H1 (cell line): ENCODE data around the gene MEGF11. TPM values are rescaled to one million over a fixed set of nuclear protein-coding genes. Genes with fewer than 3 reads are reported as not detected.

Experiments
- CTCF ChIA-PET: fragments of 300-600 bp; sonication (Branson Sonifier 250); formaldehyde crosslinking; loops from one replicate; lab custom pipeline; 2021; ENCODE audit not compliant: partially characterized antibody; lab: Charles Lee
- POLR2A ChIA-PET: fragments of 300-600 bp; sonication (Branson Sonifier 250); formaldehyde crosslinking; loops from one replicate; lab custom pipeline; 2021; ENCODE audit warnings: inconsistent platforms; ENCODE audit not compliant: partially characterized antibody; lab: Charles Lee
- DNase-seq, 2 experiments: peaks; one replicate each; pipeline versions ENCODE4 v3.0.0 to v3.0.0-alpha.2; 2010 to 2022; ENCODE audit warnings: low spot score in 2 of 2, low read depth in 1 of 2, mixed read lengths in 1 of 2
- FAIRE-seq: peaks from 2 replicates; lab custom pipeline; 2011; peaks lifted over from hg19 to GRCh38; lab: Jason Lieb, UNC
- H2AFZ ChIP-seq: 2 replicates; pipeline ENCODE4 v1.8.1; 2012; ENCODE audit warnings: low read length, inconsistent platforms
- H2AK5ac ChIP-seq: 2 replicates; pipeline ENCODE4 v1.6.1; 2013; ENCODE audit warnings: low read depth, low read length
- H2BK120ac ChIP-seq: replicated peaks from 2 replicates; pipeline ENCODE3; 2013; ENCODE audit warnings: low read depth, low read length, inconsistent platforms
- H2BK12ac ChIP-seq: 2 replicates; pipeline ENCODE4 v1.6.1; 2013; ENCODE audit warnings: low read depth, low read length
- H2BK15ac ChIP-seq: 2 replicates; pipeline ENCODE4 v1.6.1; 2013; ENCODE audit warnings: low read length
- H2BK20ac ChIP-seq: 2 replicates; pipeline ENCODE4 v1.6.1; 2013; ENCODE audit warnings: low read length
- H2BK5ac ChIP-seq: 2 replicates; pipeline ENCODE4 v1.6.1; 2013; ENCODE audit warnings: low read depth, low read length
- H3K14ac ChIP-seq: 2 replicates; pipeline ENCODE4 v1.6.1; 2013; ENCODE audit warnings: inconsistent platforms; ENCODE audit not compliant: insufficient read length
- H3K18ac ChIP-seq: 2 replicates; pipeline ENCODE4 v1.6.1; 2013; ENCODE audit warnings: low read length; ENCODE audit errors: extremely low read depth
- H3K23ac ChIP-seq: 2 replicates; pipeline ENCODE4 v1.6.1; 2013; ENCODE audit warnings: inconsistent platforms; ENCODE audit not compliant: insufficient read length
- H3K23me2 ChIP-seq: 2 replicates; pipeline ENCODE4 v1.6.1; 2013; ENCODE audit warnings: low read depth, low read length
- H3K27ac ChIP-seq: 2 replicates; pipeline ENCODE4 v1.6.1; 2011; ENCODE audit warnings: low read depth, low read length, inconsistent platforms
- H3K27me3 ChIP-seq, 4 experiments: replicated peaks in 1 of 4; 1 replicate in 1 of 4; 2 replicates in 3 of 4; pipeline versions ENCODE4 v1.6.1 to v1.8.1; 2011 to 2013; ENCODE audit warnings: low read length in 3 of 4, mild to moderate bottlenecking in 3 of 4, inconsistent platforms in 2 of 4, mixed read lengths in 2 of 4, moderate library complexity in 1 of 4; ENCODE audit not compliant: control insufficient read depth in 3 of 4, insufficient read depth in 3 of 4; ENCODE audit errors: extremely low read depth in 1 of 4
- H3K36me3 ChIP-seq, 4 experiments: 2 replicates each; pipeline versions ENCODE4 v1.6.1 to v1.8.1; 2011 to 2013; ENCODE audit warnings: mild to moderate bottlenecking in 4 of 4, low read length in 3 of 4, moderate library complexity in 2 of 4, control low read depth in 1 of 4, inconsistent platforms in 1 of 4; ENCODE audit not compliant: insufficient read depth in 4 of 4, control insufficient read depth in 2 of 4
- H3K4ac ChIP-seq: replicated peaks from 2 replicates; pipeline ENCODE3; 2013; ENCODE audit warnings: low read length, low read depth, mixed read lengths, inconsistent platforms; ENCODE audit not compliant: insufficient read length
- H3K4me1 ChIP-seq, 4 experiments: replicated peaks in 1 of 4; 1 replicate in 1 of 4; 2 replicates in 3 of 4; pipeline versions ENCODE4 v1.6.1 to v1.8.1; 2011 to 2013; ENCODE audit warnings: low read length in 3 of 4, inconsistent platforms in 2 of 4, mixed read lengths in 1 of 4; ENCODE audit not compliant: insufficient read depth in 4 of 4, control insufficient read depth in 3 of 4
- H3K4me2 ChIP-seq, 2 experiments: 2 replicates each; pipeline versions ENCODE4 v1.6.1 to v1.8.1; 2011 to 2013; ENCODE audit warnings: low read depth in 2 of 2, low read length in 2 of 2, control low read depth in 1 of 2, inconsistent platforms in 1 of 2, mild to moderate bottlenecking in 1 of 2; ENCODE audit not compliant: insufficient read depth in 1 of 2
- H3K4me3 ChIP-seq, 4 experiments: fragments of 200-600, 300-600 bp in 1 of 4; sonication (generic), shearing (Covaris generic), sonication (Bioruptor Twin) in 1 of 4; 2 replicates each; pipeline versions ENCODE4 v1.5.1 to v1.8.1; 2011 to 2016; ENCODE audit warnings: low read length in 4 of 4, low read depth in 3 of 4, control low read depth in 2 of 4, inconsistent platforms in 2 of 4, mild to moderate bottlenecking in 2 of 4, mixed read lengths in 1 of 4, moderate library complexity in 1 of 4; ENCODE audit not compliant: insufficient read depth in 2 of 4; ENCODE audit errors: extremely low read depth in 1 of 4
- H3K56ac ChIP-seq: replicated peaks from 2 replicates; pipeline ENCODE3; 2013; ENCODE audit warnings: low read depth, mild to moderate bottlenecking, mixed read lengths, low read length, inconsistent platforms; ENCODE audit not compliant: insufficient read length
- H3K79me1 ChIP-seq: 2 replicates; pipeline ENCODE4 v1.6.1; 2013; ENCODE audit warnings: low read depth, low read length, control low read depth
- H3K79me2 ChIP-seq, 2 experiments: 2 replicates each; pipeline versions ENCODE4 v1.6.1 to v1.8.1; 2012 to 2013; ENCODE audit warnings: low read length in 2 of 2, mild to moderate bottlenecking in 2 of 2, inconsistent platforms in 1 of 2; ENCODE audit not compliant: insufficient read depth in 2 of 2, control insufficient read depth in 1 of 2
- H3K9ac ChIP-seq, 4 experiments: replicated peaks in 1 of 4; 1 replicate in 1 of 4; 2 replicates in 3 of 4; pipeline versions ENCODE4 v1.6.1 to v1.8.1; 2011 to 2013; ENCODE audit warnings: low read depth in 3 of 4, low read length in 3 of 4, control low read depth in 2 of 4, mild to moderate bottlenecking in 2 of 4, moderate library complexity in 2 of 4, inconsistent platforms in 1 of 4; ENCODE audit errors: extremely low read depth in 1 of 4
- H3K9me3 ChIP-seq, 2 experiments: 2 replicates each; pipeline versions ENCODE4 v1.6.1 to v1.8.1; 2012 to 2013; ENCODE audit warnings: mild to moderate bottlenecking in 2 of 2, moderate library complexity in 2 of 2, control low read depth in 1 of 2, inconsistent platforms in 1 of 2, low read depth in 1 of 2, low read length in 1 of 2, mixed read lengths in 1 of 2; ENCODE audit not compliant: insufficient read depth in 2 of 2
- H4K20me1 ChIP-seq, 2 experiments: replicated peaks in 1 of 2; 2 replicates each; pipeline versions ENCODE3 to v1.8.1; 2011 to 2013; ENCODE audit warnings: inconsistent platforms in 2 of 2, low read length in 2 of 2, mild to moderate bottlenecking in 1 of 2; ENCODE audit not compliant: insufficient read depth in 2 of 2, control insufficient read depth in 1 of 2
- H4K5ac ChIP-seq: 2 replicates; pipeline ENCODE4 v1.6.1; 2013; ENCODE audit warnings: low read length, low read depth, mixed read lengths, inconsistent platforms; ENCODE audit not compliant: insufficient read length
- H4K8ac ChIP-seq: 2 replicates; pipeline ENCODE4 v1.8.0; 2013; ENCODE audit warnings: mild to moderate bottlenecking, moderate library complexity, low read length, inconsistent platforms; ENCODE audit not compliant: insufficient read depth; ENCODE audit errors: extremely low read depth
- H4K91ac ChIP-seq: replicated peaks from 2 replicates; pipeline ENCODE3; 2013; ENCODE audit warnings: low read length, mixed read lengths, inconsistent platforms; ENCODE audit not compliant: insufficient read length
- CHD1 ChIP-seq: IDR thresholded peaks from 2 replicates; pipeline ENCODE4 v1.6.1; 2012; ENCODE audit warnings: low read depth, low read length, improper control_type of control experiment
- SP4 ChIP-seq: IDR thresholded peaks from 2 replicates; pipeline ENCODE4 v1.6.1; 2012; ENCODE audit warnings: low read length, inconsistent platforms
- WGBS, 2 experiments: shearing (Covaris generic) in 1 of 2; methylation state at CpG; one replicate each; pipeline versions ENCODE4 v1.1.6 to v1.1.7; 2013 to 2015; ENCODE audit warnings: low lambda C conversion rate in 2 of 2, mixed read lengths in 2 of 2, inconsistent platforms in 1 of 2, low coverage in 1 of 2, missing lambda C conversion rate in 1 of 2; ENCODE audit not compliant: insufficient replicate concordance in 2 of 2, insufficient coverage in 1 of 2, insufficient read length in 1 of 2; ENCODE audit errors: extremely low coverage in 1 of 2, missing lambda C conversion rate in 1 of 2; 5-methylcytosine and 5-hydroxymethylcytosine counted together
- polyA plus RNA-seq, 7 experiments: library from polyadenylated mRNA; depleted of rRNA in 3 of 7; stranded (reverse) in 5 of 7; unstranded in 2 of 7; fragments of >200 nt in 5 of 7; fragments of 200-250 nt in 2 of 7; gene quantifications; 1 replicate in 5 of 7; 2 replicates in 1 of 7; 4 replicates in 1 of 7; pipeline versions ENCODE4 v1.2.1 to v1.2.3, GENCODE V29; 2011 to 2013; ENCODE audit warnings: missing spikeins in 2 of 7, mixed read lengths in 2 of 7
- total RNA-seq: library from RNA; stranded (reverse); fragmentation: NEBNext Ultra II Directional; extraction: Animal tissue kit (Norgen Biotek cat#: 25700); gene quantifications from 2 replicates; pipeline ENCODE4 v1.2.1, GENCODE V29; 2021

Gene MEGF11
- total and polyA plus RNA-seq, 2 of the 8 experiments (the other 6 are each of a cell fraction or from before 2014, with no cell fraction given), result 4.4 to 4.8 TPM

- Histone ChIP-seq H4K20me1 (no peaks in the 10 kb centered on the region), H3K18ac (peak overlapping the region; percentile 33), H3K27ac (no peak overlapping the region), H3K9me3 (no peaks in the 10 kb centered on the region), H3K27me3 (no peaks in the 10 kb centered on the region), H3K14ac (no peak overlapping the region), H3K4ac (peak overlapping the region; percentile 5), H2BK15ac (0 out of 2 replicates have a peak overlapping the region, but pooled peaks have one; percentile 53), H3K4me2 (no peak overlapping the region), H3K36me3 (no peaks in the 10 kb centered on the region), H3K4me3 (no peak overlapping the region), H2BK20ac (peak overlapping the region; percentile 82; the same call in 1 of the 2 replicates), H3K4me1 (peaks cover 15 to 41% (median 23%) of the 10 kb centered on the region in 4 experiments), H3K9ac (no peak overlapping the region), H4K5ac (no peak overlapping the region), H2AFZ (no peak overlapping the region), H3K79me1 (no peaks in the 10 kb centered on the region), H3K23ac (no peak overlapping the region), H3K79me2 (no peaks in the 10 kb centered on the region), H3K23me2 (no peaks in the 10 kb centered on the region), H2BK12ac (peak overlapping the region; percentile 71; the same call in 1 of the 2 replicates), H2AK5ac (peak overlapping the region; percentile 87; the same call in 1 of the 2 replicates), H4K8ac (no peak overlapping the region), H4K91ac (peak overlapping the region; percentile 77), H2BK5ac (peak overlapping the region; percentile 54; the same call in 1 of the 2 replicates), H3K56ac (no peak overlapping the region), H2BK120ac (peak overlapping the region; percentile 3)
- FAIRE-seq (no peak), DNase-seq (no peak)
- 89% methylated on average over 4 of the region's 4 CpGs; no CpG with 5 or more reads in 1 of the 2 experiments for WGBS, 2 experiments
- POLR2A ChIA-PET, result interaction anchor here (1.1 kb wide), 1 partner anchor 50 kb away, joined by 3 read pairs; no protein-coding TSS in a partner anchor
- TF ChIP-seq CHD1 (no peak), SP4 (no peak)
- CTCF ChIA-PET, result interaction anchor here (1.3 to 2.9 kb wide), 10 partner anchors 18 to 363 kb away, joined by 3 to 11 read pairs (median 4); partner anchors contain the start of gene MAP2K1
These were observed 229.4 kb downstream of the MEGF11 start for GRCh38 chr15:66024116-66024515.
